GM12872 (cell line): ENCODE results near the gene FARP1.

Experiments
- CTCF ChIP-seq: IDR thresholded peaks from 3 replicates; pipeline ENCODE4 v1.5.1; 2011; ENCODE audit warnings: low read depth, mild to moderate bottlenecking, low read length, moderate library complexity; ENCODE audit not compliant: insufficient read depth

FARP1 gene

GRCh38 chr13:98364647-98365046 lies 221.8 kb downstream of the FARP1 start:
- no peak for TF ChIP-seq CTCF

- TF ChIP-seq CTCF: no peak
These were observed 222.4 kb downstream of the FARP1 start for GRCh38 chr13:98365302-98365701.

GRCh38 chr13:98366010-98366409 lies 223.1 kb downstream of the FARP1 start:
- no peak for TF ChIP-seq CTCF

GRCh38 chr13:98366443-98366842 lies 223.5 kb downstream of the FARP1 start:
- TF ChIP-seq CTCF: no peak

GRCh38 chr13:98366959-98367358 lies 224.1 kb downstream of the FARP1 start:
- no peak for TF ChIP-seq CTCF

- no peak for TF ChIP-seq CTCF
These were observed 225.1 kb downstream of the FARP1 start for GRCh38 chr13:98368019-98368418.

GRCh38 chr13:98370261-98370660 lies 227.4 kb downstream of the FARP1 start:
- TF ChIP-seq CTCF: no peak
